PFSK-1 (cell line): ENCODE data around the gene LRRC47.

ENCODE experiments used
- FOXP2 ChIP-seq: optimal IDR thresholded peaks from 2 replicates; pipeline ENCODE3; 2011; ENCODE audit warnings: borderline replicate concordance, control low read depth, inconsistent platforms; ENCODE audit not compliant: insufficient read depth; ENCODE audit errors: extremely low read length, extremely low read depth
- POLR2AphosphoS5 ChIP-seq: IDR thresholded peaks from 2 replicates; pipeline ENCODE4 v1.6.1; 2012; ENCODE audit warnings: low read depth, mild to moderate bottlenecking, control low read depth, low read length, moderate library complexity
- SIN3A ChIP-seq: IDR thresholded peaks from 2 replicates; pipeline ENCODE4 v1.6.1; 2012; ENCODE audit warnings: mild to moderate bottlenecking, low read length, moderate library complexity, borderline replicate concordance; ENCODE audit not compliant: insufficient read depth
- TAF1 ChIP-seq: IDR thresholded peaks from 2 replicates; pipeline ENCODE4 v1.6.1; 2012; ENCODE audit warnings: low read length, control low read depth, borderline replicate concordance; ENCODE audit not compliant: insufficient read depth
- TF ChIP-seq, protein P1 (sequence below), 2 experiments: IDR thresholded peaks; 2 replicates each; pipeline versions ENCODE4 v1.6.1 to v1.8.0; 2011 to 2012; ENCODE audit warnings: low read depth in 2 of 2, low read length in 2 of 2, control low read depth in 1 of 2, inconsistent platforms in 1 of 2, mild to moderate bottlenecking in 1 of 2, moderate library complexity in 1 of 2; ENCODE audit not compliant: insufficient read depth in 1 of 2

DNA sequence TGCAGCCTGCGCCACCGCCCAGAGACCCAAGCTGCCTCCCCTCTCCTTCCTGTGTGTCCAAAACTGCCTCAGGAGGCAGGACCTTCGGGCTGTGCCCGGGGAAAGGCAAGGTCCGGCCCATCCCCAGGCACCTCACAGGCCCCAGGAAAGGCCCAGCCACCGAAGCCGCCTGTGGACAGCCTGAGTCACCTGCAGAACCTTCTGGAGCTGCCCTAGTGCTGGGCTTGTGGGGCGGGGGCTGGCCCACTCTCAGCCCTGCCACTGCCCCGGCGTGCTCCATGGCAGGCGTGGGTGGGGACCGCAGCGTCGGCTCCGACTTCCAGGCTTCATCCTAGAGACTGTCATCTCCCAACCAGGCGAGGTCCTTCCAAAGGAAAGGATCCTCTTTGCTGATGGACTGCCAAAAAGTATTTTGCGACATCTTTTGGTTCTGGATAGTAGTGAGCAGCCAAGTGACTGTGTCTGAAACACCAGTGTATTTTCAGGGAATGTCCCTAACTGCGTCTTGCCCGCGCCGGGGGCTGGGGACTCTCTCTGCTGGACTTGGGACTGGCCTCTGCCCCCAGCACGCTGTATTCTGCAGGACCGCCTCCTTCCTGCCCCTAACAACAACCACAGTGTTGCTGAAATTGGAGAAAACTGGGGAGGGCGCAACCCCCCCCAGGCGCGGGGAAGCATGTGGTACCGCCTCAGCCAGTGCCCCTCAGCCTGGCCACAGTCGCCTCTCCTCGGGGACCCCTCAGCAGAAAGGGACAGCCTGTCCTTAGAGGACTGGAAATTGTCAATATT is 63.0 kb downstream of the LRRC47 start:
- TF ChIP-seq FOXP2 (no peak), SIN3A (no peak), TAF1 (no peak), POLR2AphosphoS5 (no peak)
- TF ChIP-seq, protein P1, sequence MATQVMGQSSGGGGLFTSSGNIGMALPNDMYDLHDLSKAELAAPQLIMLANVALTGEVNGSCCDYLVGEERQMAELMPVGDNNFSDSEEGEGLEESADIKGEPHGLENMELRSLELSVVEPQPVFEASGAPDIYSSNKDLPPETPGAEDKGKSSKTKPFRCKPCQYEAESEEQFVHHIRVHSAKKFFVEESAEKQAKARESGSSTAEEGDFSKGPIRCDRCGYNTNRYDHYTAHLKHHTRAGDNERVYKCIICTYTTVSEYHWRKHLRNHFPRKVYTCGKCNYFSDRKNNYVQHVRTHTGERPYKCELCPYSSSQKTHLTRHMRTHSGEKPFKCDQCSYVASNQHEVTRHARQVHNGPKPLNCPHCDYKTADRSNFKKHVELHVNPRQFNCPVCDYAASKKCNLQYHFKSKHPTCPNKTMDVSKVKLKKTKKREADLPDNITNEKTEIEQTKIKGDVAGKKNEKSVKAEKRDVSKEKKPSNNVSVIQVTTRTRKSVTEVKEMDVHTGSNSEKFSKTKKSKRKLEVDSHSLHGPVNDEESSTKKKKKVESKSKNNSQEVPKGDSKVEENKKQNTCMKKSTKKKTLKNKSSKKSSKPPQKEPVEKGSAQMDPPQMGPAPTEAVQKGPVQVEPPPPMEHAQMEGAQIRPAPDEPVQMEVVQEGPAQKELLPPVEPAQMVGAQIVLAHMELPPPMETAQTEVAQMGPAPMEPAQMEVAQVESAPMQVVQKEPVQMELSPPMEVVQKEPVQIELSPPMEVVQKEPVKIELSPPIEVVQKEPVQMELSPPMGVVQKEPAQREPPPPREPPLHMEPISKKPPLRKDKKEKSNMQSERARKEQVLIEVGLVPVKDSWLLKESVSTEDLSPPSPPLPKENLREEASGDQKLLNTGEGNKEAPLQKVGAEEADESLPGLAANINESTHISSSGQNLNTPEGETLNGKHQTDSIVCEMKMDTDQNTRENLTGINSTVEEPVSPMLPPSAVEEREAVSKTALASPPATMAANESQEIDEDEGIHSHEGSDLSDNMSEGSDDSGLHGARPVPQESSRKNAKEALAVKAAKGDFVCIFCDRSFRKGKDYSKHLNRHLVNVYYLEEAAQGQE (IDR thresholded peaks at IDR 0.05; ENCODE audit: insufficient read depth in 1 of 2, low read depth in 2 of 2, low read length in 2 of 2): no peak
